AG08396 (cell line): ENCODE measurements around the gene IL1RL1.

ENCODE experiments used
- DNase-seq: peaks from one replicate; pipeline ENCODE4 v3.0.0; 2012; ENCODE audit warnings: low spot score, mixed read lengths

Gene IL1RL1

DNA sequence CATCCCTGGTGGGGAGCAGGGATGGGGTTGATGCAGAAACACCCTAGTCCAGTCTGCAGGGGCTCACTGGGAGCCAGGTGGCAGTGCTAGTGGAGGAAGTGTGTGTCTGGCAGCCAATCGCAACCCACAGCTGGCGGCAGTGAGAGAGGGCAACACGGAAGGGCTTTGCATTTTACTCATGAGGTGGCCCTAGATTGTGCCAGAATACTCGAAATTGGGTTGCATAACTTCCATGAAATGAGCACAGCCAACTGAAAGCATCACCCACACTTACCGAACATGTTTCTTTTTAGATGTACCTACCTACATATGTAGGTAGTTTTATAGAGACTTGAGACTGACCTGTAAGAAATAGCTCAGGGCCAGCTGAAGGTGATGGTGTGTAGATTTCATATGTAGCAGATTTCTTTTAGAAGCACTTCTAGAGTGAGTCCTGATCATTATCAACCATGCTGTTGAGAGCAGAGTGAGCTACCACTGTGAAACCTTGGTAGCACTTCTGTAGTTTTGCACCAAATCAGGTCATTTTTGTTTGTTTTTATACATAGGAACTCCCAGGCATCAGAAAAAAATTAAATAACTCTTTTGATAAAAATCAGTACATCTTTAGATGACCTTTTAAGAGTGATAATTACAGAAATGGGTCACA, 57.2 kb downstream of the IL1RL1 start:
- no peak for DNase-seq

GRCh38 chr2:102369866-102370265, 58.5 kb downstream of the IL1RL1 start:
- no peak for DNase-seq

DNA sequence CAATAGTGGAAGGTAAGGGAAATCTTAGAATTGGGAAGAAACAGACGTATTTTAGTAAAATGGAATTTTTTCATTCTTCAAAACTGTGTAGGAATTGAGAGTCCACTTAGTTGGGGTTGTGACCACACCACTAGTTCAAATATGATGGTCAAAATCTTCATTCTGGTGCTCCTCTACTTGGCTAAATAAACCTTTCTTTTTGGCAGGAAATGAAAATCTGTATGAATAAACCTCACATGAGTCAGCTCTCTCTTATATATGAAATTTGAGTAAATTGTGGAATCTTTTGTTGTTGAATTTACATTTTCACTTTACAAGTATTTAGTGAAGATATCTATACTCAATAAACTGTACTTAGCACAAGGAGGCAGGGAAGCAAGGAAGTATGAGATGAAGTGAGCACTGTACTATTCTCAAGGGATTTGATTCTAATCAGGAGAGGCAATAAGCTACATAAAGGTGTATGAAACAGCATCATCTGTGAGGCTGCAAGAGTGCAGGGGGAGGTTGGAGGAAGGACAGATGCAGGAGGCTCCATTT, 64.8 kb downstream of the IL1RL1 start:
- no peak for DNase-seq

- no peak for DNase-seq
Observed at GRCh38 chr2:102383722-102384121, 72.4 kb downstream of the IL1RL1 start.

- no peak for DNase-seq
Observed at GRCh38 chr2:102385522-102385921, 74.2 kb downstream of the IL1RL1 start.

- DNase-seq, result no peak
Observed at GRCh38 chr2:102386004-102386403, 74.6 kb downstream of the IL1RL1 start.

DNA sequence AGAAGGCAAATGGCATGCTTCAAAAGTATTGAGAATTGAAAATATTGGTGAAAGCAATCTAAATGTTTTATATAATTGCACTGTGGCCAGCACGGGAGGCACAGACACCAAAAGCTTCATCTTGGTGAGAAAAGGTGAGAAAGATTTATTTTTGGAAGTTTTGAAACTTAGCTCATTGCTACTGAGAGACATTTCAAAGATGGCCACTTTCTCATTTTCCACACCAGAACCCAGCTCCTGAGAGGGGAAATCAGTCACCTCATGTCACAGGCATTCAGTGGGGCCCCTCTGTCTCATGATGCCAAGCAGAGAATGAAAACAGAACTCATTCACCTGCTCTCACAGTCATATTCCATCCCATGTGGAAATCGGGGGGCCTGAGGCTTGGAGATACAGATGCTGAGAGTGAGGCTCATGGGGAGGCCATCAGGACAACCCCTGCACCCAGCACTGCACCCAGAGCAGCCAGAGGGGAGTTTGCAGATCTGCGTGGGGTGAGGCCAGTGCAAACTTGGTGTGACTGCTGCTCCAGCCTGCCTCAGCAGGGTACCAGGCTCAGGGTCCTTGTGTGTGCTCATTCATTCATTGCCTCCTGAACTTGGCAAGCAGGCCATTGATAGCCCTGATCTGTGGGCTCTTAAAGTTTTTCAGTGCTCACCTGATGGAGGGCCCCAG, 75.6 kb downstream of the IL1RL1 start:
- no peak for DNase-seq

DNA sequence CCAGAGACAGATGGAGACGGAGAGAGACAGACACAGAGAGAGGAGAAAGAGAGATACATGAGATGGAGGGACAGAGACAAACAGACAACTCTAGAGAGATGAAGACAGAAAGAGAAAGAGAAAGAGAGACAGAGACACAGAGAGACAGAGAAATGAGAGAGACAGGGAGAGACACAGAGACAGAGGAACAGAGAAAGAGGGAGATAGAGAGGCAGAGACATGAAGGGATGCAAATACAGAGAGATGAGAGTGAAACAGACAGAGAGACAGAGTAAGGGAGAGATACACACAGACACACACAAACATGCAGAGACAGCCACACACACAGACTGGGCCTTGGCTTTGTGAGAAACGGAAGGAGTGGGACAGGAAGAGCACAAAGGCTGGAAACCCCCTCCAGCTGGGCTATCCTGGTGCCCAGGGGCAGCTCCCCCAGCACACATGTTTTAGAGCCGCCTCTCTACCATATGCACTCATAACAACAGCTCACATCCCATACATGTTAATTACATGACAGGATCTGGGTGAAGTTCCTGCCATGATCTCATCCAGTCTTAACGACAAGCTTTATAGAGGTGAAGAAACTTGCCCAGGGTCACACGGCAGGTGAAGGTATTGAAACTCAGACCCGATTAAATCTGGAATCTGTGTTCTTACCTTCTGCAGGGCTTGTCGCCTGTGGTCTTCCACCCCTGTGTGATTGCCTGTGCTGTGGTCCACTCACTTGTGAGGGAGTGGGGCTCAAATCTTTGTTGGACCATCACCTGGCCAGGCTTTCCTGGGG, 76.6 kb downstream of the IL1RL1 start:
- DNase-seq, result no peak

DNA sequence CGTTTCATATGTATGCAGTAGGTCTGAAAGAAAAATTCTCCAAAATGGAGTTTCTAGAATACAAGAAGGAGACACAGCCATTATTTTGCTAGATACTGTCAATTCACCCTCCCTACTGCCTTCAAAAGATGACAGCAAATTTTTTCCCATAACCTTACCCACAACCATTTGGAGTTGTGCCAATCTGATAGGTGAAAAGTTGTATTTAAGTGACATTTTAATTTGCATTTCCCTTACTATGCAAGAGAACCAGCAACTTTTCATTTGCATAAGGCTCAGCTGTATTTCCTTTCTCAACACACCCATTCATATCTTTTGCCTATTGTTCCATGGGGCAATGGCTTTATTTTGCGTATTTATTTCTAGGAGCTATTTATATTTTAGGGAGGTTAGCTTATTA, 80.2 kb downstream of the IL1RL1 start:
- DNase-seq, result no peak

GRCh38 chr2:102392096-102392495, 80.7 kb downstream of the IL1RL1 start:
- DNase-seq, result no peak

GRCh38 chr2:102392942-102393341, 81.6 kb downstream of the IL1RL1 start:
- no peak for DNase-seq

- DNase-seq, result no peak
Observed at GRCh38 chr2:102396012-102396411, 84.6 kb downstream of the IL1RL1 start.

GRCh38 chr2:102397209-102397608, 85.8 kb downstream of the IL1RL1 start:
- no peak for DNase-seq

- DNase-seq, result no peak
Observed at GRCh38 chr2:102399499-102400141, 88.3 kb downstream of the IL1RL1 start.

DNA sequence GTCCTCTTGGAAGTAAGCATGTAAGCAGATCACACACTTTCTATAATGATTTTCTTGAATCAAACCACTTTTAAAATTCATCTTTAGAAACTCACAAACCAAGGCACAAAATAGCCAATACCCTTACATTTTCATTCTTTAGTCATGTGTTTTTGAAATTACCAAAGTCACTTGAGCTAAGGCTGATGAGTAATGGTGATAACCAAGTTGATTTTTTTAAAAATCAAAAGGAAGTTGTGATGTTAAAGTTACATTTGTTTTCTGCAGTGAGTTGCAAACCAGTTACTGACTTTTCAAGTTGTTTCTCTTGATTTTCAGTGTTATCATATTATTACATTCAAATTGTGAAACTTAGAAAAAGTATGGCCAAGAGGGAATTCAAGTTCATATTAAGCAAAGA, 90.1 kb downstream of the IL1RL1 start:
- no peak for DNase-seq
